Measurements from ENCODE around the gene LHFPL6.

Gene LHFPL6

DNA sequence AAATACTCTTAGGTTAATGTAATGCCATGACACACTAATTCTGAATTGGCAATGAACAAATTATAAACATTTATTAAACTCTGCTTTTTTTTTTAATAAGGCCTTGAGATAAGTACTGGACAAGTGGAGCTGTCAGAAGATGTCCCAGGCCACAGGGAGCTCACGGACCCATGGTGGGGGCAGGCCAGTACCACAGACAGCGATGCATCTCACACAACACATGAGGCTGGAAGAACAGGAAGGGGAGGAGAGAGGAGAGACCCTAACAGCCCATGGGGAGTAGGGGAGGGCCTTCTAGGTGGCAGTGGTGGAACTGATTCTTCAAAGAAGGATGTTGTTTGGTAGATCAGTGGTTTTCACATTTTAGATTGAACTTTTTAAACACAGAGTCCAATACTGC lies 128.4 kb downstream of the LHFPL6 start:
- no peak for DNase-seq (ENCODE audit: low read depth in 2 of 3, low spot score in 2 of 3)

GRCh38 chr13:39469676-39470075 lies 133.3 kb downstream of the LHFPL6 start:
- DNase-seq (ENCODE audit: low read depth in 2 of 3, low spot score in 2 of 3), result no peak

DNA sequence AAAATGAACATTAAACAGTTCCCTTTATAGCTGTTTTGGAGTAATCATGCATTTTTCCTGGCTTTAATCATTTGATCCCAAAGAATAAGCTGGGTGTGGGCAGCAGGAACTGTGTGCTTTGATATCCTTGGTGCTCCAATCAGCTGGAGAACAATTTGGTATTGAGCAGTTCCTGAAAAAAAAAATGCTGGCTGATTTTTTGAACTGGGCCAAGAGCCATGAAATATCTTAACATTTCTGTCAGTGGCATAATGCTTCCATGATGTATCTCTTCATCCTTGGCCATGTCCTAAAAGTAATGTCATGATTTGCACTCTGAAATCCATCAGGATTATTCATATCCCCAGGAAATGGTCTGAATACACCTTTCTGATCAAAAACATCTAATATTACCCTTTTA lies 134.7 kb downstream of the LHFPL6 start:
- DNase-seq (ENCODE audit: low read depth in 2 of 3, low spot score in 2 of 3), result no peak

DNA sequence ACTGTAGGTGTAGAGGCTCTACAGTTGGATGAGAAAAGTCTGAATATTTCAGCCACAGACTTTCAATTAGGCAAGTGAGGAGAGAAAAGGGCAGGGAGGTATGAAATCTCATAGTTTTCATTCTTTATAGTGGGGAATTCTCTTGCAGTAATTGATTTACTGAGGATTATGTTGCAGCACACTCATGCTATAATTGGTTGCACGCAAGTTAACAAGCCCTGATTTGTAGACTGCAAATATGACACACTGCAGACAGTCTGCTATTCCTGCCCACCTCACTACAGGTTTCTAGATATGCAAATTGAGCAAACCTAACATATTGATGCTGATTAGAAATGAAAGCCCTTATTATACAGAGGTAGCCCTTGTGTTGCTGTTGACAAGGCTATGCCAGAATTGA lies 139.4 kb downstream of the LHFPL6 start:
- no peak for DNase-seq (ENCODE audit: low read depth in 2 of 3, low spot score in 2 of 3)

- no peak for DNase-seq (ENCODE audit: low read depth in 2 of 3, low spot score in 2 of 3)
Observed at GRCh38 chr13:39462906-39463305, 140.1 kb downstream of the LHFPL6 start.

- no peak for DNase-seq (ENCODE audit: low read depth in 2 of 3, low spot score in 2 of 3)
Observed at GRCh38 chr13:39462428-39462827, 140.6 kb downstream of the LHFPL6 start.

- no peak for DNase-seq (ENCODE audit: low read depth in 2 of 3, low spot score in 2 of 3)
Observed at GRCh38 chr13:39461685-39462266, 141.2 kb downstream of the LHFPL6 start.

- DNase-seq (ENCODE audit: low read depth in 2 of 3, low spot score in 2 of 3), result no peak
Observed at GRCh38 chr13:39457274-39457673, 145.7 kb downstream of the LHFPL6 start.

GRCh38 chr13:39455521-39456175 lies 147.3 kb downstream of the LHFPL6 start:
- no peak for DNase-seq (ENCODE audit: low read depth in 2 of 3, low spot score in 2 of 3)

DNA sequence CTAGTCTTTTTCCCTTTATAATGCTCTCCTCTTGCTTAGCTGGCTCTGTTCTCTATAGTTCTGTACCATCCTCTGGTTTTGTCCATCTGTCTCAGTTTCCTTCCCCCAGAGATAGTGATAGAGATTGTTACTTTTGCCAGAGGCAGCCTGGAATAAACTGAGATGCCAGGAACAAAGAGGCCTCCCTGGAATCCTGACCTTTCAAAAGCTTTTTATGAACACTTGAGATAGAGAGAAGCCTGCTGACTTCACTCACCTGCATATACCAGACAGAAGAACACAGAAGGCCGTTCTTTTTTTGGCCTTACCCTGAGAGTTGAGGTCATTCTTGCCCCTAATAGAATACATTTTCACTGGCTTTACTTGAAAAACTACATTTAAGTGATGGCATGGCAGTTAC lies 150.2 kb downstream of the LHFPL6 start:
- no peak for DNase-seq (ENCODE audit: low read depth in 2 of 3, low spot score in 2 of 3)

GRCh38 chr13:39452417-39452816 lies 150.6 kb downstream of the LHFPL6 start:
- no peak for DNase-seq (ENCODE audit: low read depth in 2 of 3, low spot score in 2 of 3)

DNA sequence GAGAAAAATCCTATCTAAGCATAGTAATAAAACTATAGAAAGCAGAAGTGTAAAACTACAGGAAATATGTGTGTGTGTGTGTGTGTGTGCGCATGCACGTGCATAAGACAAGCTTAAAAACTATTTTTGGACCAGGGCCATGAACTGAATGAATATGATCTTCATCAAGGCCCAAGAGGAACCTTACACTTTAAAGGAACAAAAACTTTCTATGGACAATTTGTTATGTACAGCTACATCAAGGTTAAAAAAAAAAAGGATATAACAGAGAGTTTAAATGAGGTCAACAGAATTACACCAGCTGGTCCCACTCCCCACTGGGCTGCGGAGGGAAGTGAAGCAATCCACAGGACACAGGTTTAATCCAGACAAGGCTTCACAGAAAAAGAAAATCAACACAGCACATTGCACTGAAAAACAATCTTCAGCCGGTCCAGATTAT lies 151.1 kb downstream of the LHFPL6 start:
- no peak for DNase-seq (ENCODE audit: low read depth in 2 of 3, low spot score in 2 of 3)

DNA sequence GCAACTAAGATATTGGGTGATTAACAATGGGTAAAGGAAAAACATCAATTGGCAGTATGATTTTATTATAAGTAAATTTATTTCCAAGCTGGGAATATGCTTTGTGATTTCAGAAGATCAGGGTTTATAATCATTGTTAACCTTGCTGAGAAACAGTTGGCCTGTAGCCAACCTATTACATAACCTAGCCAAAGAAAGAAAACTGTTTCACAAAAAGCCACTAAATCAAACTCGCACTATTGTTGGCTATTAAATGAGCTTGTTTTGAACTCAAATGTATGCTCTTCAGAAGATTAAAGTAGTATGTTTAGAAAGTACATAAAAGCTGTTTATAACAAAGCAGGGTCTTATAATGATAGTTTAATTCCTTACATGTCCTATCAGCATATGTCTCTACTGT lies 151.7 kb downstream of the LHFPL6 start:
- no peak for DNase-seq (ENCODE audit: low read depth in 2 of 3, low spot score in 2 of 3)

DNA sequence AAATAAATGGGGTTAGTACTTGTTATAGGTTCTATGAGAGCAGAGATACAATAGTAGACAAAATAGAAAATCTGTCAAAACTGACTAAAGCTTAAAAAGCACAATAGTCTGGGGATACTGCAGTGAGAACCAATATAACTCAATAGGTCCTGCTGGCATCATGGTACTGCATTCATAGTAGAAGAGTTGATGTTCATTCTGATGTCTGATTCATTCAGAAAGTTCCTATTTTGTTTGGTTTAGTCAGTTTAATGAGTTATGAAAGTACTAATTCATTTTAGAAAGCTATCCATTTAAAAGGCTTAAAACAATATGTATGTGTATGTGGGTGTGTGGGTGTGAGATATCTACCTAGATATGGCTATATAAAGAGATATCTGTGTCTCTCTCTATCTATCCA lies 152.8 kb downstream of the LHFPL6 start:
- no peak for DNase-seq (ENCODE audit: low read depth in 2 of 3, low spot score in 2 of 3)

DNA sequence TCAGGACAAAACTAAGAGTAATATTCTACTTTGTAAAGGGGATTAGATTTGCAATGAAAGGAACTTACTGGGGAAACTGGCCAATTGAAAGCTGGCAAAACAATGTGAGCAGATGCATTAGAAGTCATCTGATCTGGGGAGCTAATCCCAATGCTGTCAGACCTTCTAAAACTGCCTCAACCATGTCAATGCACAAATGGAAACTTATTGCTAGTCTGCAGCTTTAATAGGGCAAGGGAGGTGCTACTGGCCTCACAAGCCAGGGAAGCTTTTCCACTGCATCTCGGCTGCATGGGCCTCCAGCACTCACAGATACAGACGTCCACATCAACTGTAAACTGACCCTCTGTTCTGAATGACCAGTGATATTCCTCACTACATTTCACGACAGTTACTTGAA lies 154.2 kb downstream of the LHFPL6 start:
- no peak for DNase-seq (ENCODE audit: low read depth in 2 of 3, low spot score in 2 of 3)

DNA sequence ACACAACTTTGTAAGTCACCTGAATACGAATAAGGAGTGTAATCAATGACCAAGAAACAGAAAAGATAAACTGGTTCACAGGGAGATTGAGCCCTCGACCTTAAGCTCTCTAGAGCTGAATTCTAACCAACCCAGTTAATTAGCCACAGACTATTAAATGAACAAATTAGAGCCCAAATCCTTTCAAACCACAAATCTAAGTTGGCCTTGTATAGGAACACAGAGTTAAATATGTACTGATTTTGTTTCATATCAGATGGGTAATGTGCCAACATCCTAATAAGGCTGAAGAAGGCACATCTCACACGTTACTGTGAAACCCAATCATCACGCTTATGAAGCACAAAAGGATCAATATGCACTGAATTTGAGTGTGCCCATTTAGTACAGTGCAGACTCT lies 156.1 kb downstream of the LHFPL6 start:
- DNase-seq (ENCODE audit: low read depth in 2 of 3, low spot score in 2 of 3), result no peak

DNA sequence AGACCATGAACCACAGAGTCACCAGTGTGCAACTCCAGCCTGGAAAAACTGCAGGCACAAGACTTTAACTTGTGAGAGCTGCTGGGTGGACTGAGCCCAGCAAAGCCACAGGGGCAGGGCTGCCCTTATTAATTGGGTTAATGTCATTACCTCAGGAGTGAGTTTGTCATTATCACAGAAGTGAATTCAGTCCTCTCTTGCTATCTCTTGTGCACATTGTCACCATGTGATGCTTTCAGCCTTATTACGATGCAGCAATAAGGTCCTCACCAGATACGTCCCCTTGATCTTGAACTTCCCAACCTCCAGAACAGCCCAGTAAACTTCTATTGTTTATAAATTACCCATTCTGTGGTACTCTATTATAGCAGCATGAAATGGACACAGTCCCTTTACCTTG lies 158.1 kb downstream of the LHFPL6 start:
- DNase-seq (ENCODE audit: low read depth in 2 of 3, low spot score in 2 of 3), result no peak

- no peak for DNase-seq (ENCODE audit: low read depth in 2 of 3, low spot score in 2 of 3)
Observed at GRCh38 chr13:39433651-39434050, 169.3 kb downstream of the LHFPL6 start.

GRCh38 chr13:39432196-39432595 lies 170.8 kb downstream of the LHFPL6 start:
- DNase-seq (ENCODE audit: low read depth in 2 of 3, low spot score in 2 of 3), result no peak

DNA sequence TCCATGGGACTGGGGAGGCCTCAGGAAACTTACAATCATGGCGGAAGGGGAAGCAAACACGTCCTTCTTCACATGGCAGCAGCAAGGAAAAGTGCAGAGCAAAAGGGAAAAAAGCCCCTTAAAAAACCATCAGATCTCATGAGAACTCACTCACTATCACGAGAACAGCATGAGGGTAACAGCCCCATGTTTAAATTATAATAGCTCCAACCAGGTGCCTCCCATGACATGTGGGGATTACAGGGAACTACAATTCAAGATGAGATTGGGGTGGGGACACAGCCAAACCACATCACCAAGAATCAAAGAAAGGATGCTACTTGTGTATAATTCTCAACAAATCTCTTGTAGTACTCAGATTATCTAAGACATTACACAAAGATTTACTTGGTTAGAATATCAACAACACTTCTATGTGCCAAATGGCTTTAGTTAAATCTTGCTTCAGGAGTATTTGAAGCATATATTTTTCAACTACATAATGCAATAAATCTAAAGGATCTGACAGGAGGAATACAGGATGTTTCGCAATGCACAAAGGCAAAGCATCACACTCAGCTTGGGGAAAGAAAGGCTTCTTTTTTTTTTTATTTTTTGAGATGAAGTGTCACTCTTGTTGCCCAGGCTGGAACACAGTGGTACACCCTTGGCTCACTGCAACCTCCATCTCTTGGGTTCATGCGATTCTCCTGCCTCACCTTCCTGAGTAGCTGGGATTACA lies 180.0 kb downstream of the LHFPL6 start:
- DNase-seq (ENCODE audit: low read depth in 2 of 3, low spot score in 2 of 3), result no peak

DNA sequence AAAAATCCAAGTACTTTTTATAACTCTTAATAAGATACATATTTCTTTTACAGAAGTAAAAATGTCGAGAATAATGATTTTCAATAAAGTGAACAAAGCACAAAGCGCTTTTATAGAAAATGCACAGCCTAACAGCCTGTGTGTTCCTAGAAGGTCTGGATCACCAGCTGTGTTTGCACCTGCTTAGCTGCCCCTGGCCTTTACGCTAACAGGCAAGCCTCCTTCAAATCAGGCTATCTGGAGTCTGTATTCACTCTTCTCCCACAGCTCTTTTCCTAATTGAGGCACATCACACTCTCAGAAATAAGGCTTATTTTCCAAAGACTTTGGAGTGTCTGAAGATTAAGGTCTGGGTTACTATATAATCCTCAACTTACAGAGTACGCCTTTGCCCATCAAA lies 183.1 kb downstream of the LHFPL6 start:
- DNase-seq (ENCODE audit: low read depth in 2 of 3, low spot score in 2 of 3), result no peak

GRCh38 chr13:39419068-39419467 lies 183.9 kb downstream of the LHFPL6 start:
- DNase-seq (ENCODE audit: low read depth in 2 of 3, low spot score in 2 of 3), result no peak

- DNase-seq (ENCODE audit: low read depth in 2 of 3, low spot score in 2 of 3), result no peak
Observed at GRCh38 chr13:39418424-39418823, 184.6 kb downstream of the LHFPL6 start.
